Esophagus muscularis mucosa (tissue), 4 donors: ENCODE measurements around the gene AGAP3.

Experiments
- EP300 ChIP-seq: sonication (generic); formaldehyde crosslinking; IDR thresholded peaks from one replicate; pipeline ENCODE4 v1.6.1; 2017; ENCODE audit warnings: antibody characterized with exemption
- POLR2A ChIP-seq: fragments of 450-650 bp; IDR thresholded peaks from one replicate; pipeline ENCODE4 v1.6.1; 2017; ENCODE audit warnings: antibody characterized with exemption, moderate library complexity, mild to moderate bottlenecking, low read depth
- TF ChIP-seq, protein P1 (sequence below), 3 experiments: fragments of 200-600 bp in 2 of 3; fragments of 450-650 bp in 1 of 3; sonication (generic) in 2 of 3; IDR thresholded peaks; one replicate each; pipeline ENCODE4 v1.5.1; 2017 to 2019; ENCODE audit warnings: antibody characterized with exemption in 3 of 3, mild to moderate bottlenecking in 2 of 3, moderate library complexity in 1 of 3

GRCh38 chr7:151150388-151150787, 64.1 kb downstream of the AGAP3 start:
- TF ChIP-seq POLR2A (no peak), EP300 (no peak)
- TF ChIP-seq, protein P1, sequence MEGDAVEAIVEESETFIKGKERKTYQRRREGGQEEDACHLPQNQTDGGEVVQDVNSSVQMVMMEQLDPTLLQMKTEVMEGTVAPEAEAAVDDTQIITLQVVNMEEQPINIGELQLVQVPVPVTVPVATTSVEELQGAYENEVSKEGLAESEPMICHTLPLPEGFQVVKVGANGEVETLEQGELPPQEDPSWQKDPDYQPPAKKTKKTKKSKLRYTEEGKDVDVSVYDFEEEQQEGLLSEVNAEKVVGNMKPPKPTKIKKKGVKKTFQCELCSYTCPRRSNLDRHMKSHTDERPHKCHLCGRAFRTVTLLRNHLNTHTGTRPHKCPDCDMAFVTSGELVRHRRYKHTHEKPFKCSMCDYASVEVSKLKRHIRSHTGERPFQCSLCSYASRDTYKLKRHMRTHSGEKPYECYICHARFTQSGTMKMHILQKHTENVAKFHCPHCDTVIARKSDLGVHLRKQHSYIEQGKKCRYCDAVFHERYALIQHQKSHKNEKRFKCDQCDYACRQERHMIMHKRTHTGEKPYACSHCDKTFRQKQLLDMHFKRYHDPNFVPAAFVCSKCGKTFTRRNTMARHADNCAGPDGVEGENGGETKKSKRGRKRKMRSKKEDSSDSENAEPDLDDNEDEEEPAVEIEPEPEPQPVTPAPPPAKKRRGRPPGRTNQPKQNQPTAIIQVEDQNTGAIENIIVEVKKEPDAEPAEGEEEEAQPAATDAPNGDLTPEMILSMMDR (IDR thresholded peaks at IDR 0.05) = no peak
